GM21737 (cell line): ENCODE measurements around the gene EXOC2.
"Not testable (repeated sequence)": the region's sequence is repeated elsewhere in the genome, so short reads cannot be mapped to it uniquely, and the experiment has no call there.

ENCODE experiments used
- ATAC-seq: cut with Tn5 transposase; IDR thresholded peaks from one replicate; pipeline ENCODE4 v1.9.1; 2021; ENCODE audit warnings: mild to moderate bottlenecking, moderate library complexity; ENCODE audit not compliant: unreplicated experiment

Gene EXOC2

GRCh38 chr6:710601-711571 is 17.9 kb upstream of the EXOC2 start:
- ATAC-seq = peak; percentile 78

- ATAC-seq = no peak
Observed at GRCh38 chr6:709471-710056, 16.6 kb upstream of the EXOC2 start.

DNA sequence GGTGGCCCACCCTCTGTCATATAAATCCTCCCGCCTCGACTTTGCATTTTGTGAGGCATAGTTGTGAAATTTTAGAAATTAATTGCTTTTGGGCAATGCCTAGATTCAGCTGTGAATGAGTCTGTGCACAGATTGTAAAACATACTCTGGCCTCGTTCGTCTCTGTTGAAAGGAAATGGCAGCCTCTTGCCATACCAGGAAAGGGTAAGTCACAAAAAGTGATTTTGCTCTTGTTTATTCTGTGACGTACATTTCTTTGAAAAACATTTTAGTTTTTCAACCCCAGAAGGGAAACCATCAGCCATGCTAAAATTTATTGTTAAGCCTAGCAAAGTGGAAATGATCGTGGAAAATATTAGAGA is 15.3 kb upstream of the EXOC2 start:
- no peak for ATAC-seq

GRCh38 chr6:707576-708236 is 14.8 kb upstream of the EXOC2 start:
- ATAC-seq = no peak

DNA sequence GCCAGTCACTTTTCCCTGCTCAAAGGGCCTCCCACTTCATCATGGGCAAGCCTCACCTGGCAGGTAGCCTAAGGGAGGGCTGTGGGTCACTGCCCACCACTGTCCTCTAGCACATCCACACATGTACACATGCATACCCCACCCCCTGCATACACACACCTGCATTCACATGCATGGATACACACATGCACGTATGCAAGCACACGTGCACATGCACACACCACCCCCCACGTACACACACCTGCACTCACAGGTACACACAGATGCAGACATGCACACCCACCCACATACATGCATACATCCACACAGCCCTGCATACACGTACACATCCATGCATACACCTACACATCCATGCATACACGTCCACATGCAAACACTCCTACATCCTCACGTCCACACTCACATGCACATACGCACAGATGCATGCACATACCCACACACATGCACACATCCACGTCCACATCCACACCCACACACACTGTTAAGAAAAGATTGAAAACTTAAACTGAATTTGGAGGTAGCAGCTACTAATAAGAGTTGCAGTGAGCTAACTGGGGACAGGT is 14.0 kb upstream of the EXOC2 start:
- no peak for ATAC-seq

DNA sequence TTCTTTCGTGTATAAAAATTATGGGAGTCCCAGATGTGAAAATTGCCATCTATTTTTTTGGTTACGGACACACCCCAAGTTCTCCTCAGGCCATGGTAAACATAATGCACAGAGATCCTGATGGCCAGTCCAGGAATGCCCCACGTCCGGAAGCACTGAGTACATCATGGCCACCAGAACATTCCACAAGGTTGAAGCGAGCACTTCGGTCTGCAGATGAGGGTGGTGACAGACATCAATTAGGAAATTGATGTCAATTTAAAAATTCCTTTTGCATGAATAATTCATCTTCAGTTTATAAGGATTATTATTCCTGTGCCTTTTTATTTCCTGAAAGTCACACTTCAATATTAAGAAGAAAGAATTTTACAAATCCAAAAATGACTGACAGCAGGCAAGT is 13.2 kb upstream of the EXOC2 start:
- ATAC-seq = no peak

DNA sequence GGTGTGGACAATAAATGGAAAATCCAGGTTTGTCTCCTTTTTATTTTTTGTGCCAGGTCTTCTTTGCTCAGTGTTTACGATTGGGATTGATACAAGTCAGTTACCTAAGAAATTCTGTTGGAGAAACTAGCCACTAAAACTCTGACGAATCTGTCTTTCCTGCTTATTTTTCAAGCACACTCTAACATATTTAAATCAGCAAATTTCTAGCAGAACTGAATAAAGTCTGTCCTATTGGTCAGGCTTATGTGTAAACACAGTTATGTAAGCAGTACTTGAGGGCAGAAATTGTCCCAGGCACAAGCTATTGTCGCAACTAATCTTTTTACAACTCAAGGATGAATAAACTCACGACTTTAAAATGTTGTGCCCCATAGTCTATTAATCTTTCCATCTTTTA is 12.1 kb upstream of the EXOC2 start:
- no peak for ATAC-seq

DNA sequence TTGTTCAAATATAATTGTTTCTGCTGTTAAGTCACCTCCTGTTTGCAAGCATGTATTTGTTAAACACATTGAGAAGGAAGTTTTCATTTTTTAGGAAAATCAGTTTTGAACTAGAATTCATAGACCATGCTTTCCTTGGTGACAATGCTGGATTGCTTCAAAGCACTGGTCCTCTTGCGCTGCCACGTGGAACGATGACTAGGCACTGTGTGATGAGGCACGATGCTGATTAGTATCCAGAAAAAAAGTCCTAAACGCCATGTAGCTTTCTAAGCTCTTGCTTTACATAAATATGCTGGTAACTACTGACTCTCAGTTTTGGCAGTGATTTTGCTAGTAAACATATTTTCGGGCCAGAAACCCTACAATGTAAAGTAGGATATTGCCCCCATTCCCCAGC is 11.1 kb upstream of the EXOC2 start:
- ATAC-seq = no peak

- no peak for ATAC-seq
Observed at GRCh38 chr6:703552-703951, 10.6 kb upstream of the EXOC2 start.

GRCh38 chr6:701700-702479 is 9.0 kb upstream of the EXOC2 start:
- no peak for ATAC-seq

GRCh38 chr6:701215-701614 is 8.3 kb upstream of the EXOC2 start:
- no peak for ATAC-seq

DNA sequence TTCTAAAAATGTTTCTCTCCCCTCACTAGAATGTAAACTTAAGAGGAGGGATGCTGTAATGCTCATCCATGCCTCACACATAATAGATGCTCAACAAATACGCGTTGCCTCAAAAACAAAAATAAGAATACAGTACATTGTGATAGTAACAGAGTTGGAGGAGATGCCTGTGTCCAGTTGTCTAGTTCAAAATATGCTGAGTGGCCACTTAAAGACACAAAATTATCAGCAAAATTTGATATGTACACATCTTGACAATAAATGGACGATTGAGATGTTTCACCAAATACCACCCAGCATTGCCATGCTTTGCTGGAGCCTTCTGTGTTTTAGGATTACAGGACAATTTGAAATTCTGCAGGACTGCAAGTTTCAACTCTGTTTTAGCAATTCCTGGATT is 7.6 kb upstream of the EXOC2 start:
- ATAC-seq = no peak

DNA sequence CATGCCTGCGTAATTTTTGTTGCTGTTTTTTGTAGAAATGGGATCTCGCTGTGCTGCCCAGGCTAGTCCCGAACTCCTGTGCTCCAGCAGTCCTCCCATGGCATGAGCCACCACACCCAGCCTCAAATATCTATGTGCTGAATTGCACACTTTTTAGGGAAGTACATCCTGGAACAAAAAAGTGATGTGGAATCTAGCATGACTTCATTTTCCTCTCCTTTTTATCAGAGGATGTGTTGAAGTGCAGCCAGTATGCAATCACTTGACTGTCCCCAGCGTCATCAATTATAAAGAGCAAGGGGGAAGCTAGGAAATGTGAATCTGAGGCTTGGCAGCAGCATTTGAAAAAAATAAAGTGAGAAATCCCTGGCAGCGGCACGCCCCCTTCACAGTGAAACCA is 6.4 kb upstream of the EXOC2 start:
- ATAC-seq = no peak

DNA sequence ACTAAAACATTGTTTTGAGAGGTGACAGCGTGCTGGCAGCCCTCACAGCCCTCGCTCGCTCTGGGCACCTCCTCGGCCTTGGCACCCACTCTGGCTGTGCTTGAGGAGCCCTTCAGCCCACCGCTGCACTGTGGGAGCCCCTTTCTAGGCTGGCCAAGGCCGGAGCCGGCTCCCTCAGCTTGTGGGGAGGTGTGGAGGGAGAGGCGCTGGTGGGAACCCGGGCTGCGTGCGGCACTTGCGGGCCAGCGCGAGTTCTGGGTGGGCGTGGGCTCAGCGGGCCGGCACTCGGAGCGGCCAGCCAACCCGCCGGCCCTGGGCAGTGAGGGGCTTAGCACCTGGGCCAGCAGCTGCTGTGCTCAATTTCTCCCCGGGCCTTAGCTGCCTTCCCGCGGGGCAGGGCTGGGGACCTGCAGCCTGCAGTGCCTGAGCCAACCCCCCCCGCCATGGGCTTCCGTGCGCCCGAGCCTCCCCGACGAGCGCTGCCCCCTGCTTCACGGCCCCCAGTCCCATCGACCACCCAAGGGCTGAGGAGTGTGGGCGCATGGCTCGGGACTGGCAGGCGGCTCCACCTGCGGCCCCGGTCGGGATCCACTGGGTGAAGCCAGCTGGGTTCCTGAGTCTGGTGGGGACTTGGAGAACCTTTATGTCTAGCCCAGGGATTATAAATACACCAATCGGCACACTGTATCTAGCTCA is 1.6 kb upstream of the EXOC2 start:
- not testable (repeated sequence) for ATAC-seq

- ATAC-seq = no peak
Observed at GRCh38 chr6:693723-694009, 727 bp upstream of the EXOC2 start.

DNA sequence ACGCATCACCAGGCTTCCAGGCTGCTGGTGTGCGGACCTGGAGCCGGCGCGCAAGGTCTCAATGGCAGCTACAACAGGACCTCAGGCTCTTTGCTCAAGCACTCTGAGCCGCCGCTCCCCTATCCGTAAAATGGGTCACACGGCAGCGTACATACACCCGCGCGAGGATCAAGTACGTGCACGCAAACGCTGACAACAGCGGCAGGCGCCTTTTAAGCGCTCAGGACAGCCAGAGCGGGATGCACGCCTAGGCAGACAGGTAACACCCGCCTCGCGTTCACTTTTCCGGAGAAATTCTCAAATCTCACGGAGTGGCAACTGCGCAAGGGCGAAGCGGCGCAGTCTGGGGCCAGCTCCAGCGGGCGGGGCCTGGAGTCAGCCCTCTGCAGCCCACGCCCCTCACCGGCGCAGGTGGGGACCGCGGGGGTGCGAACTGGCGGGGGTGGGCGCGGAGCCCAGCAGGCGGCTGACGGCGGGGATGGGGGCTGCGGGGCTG is 535 bp downstream of the EXOC2 start:
- peak; percentile 77 for ATAC-seq

DNA sequence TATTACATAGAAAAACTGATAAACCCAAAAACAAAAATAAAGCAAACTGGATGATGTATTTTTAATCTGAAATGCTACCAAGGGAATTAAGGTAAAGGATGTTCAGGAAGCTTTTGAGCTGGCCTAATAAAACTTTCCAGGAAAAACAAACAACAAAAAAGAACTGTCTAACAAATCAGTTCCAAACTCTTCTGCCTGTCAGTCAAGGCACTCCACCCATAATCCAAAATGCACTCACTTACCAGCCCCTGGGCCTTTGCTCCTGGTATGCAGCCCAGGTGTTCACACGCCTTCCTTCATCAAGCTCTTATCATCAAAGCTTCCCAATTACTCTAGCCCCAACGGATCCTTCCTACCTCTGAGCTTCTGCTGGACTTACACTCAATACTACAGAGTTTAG is 3.7 kb downstream of the EXOC2 start:
- ATAC-seq = no peak

- ATAC-seq = no peak
Observed at GRCh38 chr6:686497-686896, 6.4 kb downstream of the EXOC2 start.

DNA sequence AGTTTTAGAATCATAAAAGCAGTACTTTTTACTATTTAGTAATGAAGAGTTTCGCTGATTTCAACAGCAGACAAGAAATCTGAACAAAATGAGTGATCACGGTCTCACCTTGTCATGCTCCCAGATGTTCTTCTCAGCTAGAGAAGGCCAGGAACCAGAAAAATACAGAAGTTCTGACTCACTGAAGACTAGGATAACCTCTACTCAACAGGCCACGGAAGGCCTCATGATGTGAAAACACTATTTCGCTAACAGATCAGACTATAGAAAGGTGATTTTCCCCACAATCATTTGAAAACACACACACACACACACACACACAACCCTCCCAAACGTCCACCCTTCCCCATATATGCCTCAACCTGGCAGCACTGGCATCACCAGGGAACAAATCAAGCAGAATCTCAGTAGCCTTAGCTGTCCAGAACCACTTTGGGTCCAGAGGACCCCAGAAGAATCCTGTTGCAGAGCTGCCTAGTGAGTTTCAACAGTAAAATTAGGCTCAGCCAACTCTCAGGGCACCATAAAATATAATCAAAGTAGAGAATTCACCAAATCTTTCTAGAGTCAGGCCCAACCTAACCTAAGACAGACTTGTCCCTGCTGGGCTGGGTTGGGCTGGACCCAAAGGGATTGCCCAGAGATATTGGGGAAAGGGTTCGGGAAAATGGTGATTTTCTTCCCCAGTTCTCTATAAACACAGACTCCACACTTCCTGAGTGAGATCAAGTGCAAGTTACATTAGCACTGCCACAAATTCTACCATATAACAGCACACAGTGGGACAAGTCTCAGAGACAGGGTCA is 7.9 kb downstream of the EXOC2 start:
- peak; percentile 78 for ATAC-seq
